Activated CD4-positive, alpha-beta T cell treated with anti-CD3 and anti-CD28 coated beads, Interleukin-2, amount 50 U/mL, for 4 hours (primary cell): ENCODE measurements around the gene COX5B.
"Not testable (repeated sequence)": the region's sequence is repeated elsewhere in the genome, so short reads cannot be mapped to it uniquely, and the experiment has no call there.

ENCODE experiments used
- DNase-seq, 2 experiments: peaks; one replicate each; pipeline ENCODE4 v3.0.0-alpha.2; 2020

COX5B gene

GRCh38 chr2:97654791-97655190 is 8.9 kb downstream of the COX5B start:
- DNase-seq: no peak

DNA sequence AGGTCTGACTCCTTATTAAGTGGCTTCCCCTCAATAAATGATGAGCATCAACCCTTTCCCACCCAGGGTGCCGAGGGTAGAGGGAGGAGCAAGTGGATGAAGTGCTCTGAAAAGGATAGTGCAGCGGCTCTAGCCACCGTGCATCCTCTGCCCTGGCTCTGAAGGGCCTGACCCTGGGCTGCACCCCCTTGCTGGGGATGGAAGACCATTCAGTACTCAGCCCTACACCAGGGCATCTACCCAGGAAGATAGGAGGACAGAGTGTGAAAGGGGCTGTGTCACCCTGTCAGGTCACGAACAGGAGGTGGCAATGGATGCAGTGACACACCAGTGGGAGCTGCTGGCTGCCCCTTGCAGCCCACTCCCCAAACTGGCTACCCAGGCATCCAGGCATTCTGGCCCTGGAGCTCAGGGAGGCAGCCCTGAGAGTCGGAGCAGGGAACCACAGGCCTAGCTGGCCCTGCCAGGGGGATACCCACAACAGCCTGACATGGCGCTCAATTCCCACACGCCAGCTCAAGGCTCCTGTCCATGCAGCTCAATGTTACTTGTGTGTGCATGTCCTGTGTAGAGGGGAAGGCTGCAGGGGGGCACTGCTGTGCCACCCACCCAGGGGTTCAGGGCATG is 10.4 kb downstream of the COX5B start:
- no peak for DNase-seq

DNA sequence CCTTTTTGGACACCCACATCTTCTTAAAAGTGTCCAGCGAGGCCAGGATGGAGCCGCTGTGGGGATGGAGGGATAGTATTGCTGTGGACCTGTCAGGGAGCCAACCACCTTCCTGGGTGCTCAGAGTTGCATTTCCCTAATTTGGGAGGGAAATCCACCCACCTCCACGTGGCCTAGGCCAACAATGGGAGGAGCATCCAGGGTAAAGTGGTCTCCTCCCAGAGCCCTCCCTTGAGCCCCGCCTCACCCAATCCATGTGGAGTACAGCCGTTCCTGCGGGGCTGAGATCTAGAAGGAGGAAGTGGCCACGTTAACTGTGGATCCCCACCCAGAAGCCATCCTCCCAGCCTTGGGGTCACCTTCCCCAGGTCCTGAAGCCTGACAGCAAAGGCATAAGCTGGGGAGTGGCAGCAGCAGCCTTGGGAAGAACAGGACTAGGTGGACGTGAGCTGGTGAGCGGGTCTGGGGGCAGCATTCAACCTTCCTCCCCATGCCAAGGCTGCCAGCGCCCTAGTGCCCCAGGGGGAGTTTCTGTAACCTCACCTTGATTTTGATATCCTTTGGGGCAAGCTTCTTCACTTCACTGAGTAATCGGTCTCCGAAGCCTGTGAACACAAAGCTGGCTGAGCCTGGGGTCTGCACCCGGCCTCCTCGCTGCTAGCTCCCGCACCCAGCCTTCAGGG is 11.2 kb downstream of the COX5B start:
- no peak for DNase-seq

DNA sequence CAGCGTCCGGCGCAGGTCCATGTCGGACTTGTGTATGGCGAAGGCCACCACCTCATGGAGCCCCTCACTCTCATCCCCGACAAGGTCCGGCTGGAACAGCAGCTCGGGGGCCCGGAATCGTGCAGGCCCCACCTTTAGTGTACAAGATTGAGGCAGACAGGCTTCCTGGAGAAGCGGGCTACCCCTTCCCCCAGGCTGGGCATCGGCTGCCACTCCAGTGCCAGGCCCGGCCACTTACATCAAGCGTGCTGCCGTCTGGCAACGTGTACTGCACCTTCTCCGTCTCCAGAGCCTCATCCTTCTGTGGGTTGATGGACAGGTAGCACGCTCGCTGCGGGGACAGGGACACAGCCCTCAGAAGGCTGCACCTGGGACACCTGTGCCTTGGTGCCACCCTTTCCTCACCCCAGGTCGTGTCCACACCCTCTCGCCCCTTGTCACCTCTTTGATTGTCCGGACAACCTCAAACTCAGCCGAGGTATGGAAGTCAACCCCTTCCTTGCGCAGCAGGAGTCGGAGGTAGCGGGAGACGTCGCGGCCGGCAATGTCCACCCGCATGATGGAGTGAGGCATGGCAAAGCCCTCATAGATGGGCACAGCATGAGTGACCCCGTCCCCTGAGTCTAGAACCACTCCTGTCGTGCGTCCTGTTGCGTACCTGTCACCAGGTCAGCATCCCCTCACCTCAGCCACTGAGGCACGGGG is 12.3 kb downstream of the COX5B start:
- DNase-seq: no peak

- DNase-seq: no peak
Observed at GRCh38 chr2:97658691-97659157, 12.9 kb downstream of the COX5B start.

DNA sequence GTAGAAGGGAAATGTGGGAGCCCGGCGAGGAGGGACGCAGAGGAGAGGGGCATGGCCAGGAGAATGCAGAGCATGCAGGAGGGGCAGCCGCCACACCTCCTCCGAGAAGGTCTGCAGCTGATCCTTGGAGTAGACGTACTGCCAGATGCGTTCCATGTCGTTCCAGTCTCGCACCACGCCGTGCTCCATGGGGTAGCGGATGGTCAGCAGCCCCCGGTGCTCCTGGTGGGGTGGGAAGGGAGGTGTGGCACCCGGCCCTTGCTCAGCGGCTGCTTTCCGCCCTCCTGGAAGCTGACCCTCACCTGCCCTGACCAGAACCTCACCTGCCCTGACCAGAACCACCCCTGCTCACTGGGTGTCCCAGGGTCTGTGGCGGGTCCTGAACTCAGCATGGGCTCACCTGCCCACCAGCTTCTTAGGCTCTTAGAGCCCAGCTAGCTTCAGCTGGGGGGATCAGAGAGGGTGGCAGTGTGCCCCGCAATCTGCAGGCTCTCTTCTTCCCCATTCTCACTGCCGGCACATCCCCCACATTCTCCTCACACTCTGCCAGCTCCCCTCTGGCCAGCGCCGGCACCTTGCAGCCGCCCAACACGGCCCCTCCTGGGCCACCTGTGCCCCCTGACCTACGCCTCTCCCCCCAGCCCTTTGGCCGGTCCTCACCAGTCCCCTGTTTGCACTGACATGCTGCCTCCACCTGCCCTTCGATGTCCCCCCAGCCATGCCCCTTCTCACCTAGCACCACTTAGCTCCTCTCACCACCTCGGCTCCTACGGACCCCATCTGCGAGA is 13.6 kb downstream of the COX5B start:
- DNase-seq: no peak

DNA sequence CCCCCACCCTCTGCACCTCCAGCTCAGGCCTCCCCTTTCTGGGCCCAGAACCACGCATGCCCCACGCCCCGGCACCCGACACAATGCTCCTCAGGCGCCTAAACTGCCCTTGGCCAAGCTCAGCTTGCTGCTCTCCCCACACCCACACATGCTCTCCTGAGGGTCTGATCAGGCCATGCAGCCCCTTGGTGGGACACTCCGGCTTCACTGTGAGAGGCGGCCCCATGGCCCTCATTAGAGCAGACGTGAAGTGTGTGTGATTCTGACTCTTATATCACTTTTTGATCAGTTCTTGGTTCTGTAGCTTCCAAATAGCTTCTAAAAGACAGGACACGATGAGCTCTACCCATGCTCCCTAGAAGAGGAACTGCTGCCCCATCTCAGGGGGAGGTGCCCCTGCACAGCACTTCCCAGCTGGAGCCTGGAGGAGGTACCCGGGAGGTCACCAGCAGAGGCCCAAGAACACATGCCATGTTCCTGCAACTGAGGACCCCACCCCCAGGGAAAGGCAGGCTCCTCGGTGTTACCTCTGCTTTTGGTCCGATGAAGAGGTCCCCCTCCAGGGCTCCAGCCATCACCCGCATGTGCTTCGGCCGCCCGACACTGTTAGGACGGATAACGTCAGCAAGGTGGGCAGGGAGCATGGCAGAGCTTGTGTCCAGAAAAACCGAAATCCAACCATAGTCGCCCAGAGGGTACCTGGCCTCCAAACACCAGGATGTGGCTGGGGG is 14.3 kb downstream of the COX5B start:
- DNase-seq: no peak

- no peak for DNase-seq
Observed at GRCh38 chr2:97660775-97661389, 15.0 kb downstream of the COX5B start.

GRCh38 chr2:97661927-97662326 is 16.1 kb downstream of the COX5B start:
- no peak for DNase-seq

DNA sequence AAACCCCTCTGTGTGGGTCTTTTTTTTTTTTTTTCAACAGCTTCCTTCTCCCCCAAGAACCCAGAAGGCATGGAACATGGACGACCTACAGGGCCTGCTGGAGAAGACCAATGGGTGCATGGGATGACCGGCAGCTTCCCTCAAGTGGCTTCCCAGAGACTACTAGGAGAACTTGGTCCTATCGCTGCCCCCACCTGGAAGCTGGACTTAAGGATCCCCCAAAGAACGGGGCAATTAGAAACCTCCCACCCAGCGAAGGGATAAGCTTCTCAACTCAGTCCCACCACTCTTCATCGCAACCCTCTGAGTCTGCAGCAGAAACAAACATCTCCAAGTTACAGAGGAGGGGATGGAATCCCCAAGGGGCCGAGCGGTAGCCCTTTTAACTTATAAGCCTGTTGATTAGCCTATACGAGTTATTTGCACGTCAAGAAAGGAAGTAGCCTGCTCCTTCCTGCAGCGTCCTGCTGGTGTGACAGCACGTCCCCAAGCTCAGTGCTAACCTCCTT is 16.6 kb downstream of the COX5B start:
- no peak for DNase-seq

- peak; percentile 73 to 79 for DNase-seq
Observed at GRCh38 chr2:97662895-97663625, 17.2 kb downstream of the COX5B start.

DNA sequence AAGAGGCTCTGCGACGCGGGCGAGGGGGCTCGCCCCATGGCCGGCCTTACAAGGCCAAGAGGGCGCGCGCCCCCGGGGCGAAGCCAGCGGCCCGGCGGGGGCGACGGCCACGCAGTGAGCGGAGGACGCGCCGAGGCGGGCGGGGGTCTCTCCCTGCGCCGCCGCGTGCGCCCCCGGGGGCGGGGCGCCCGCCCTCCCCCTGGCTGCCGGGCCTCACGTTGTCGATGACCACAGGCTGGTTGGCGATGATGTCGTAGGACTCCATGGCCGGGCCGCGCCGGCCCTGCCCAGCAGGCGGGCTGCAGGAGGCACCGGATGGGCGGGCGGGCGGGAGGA is 17.7 kb downstream of the COX5B start:
- no peak for DNase-seq

DNA sequence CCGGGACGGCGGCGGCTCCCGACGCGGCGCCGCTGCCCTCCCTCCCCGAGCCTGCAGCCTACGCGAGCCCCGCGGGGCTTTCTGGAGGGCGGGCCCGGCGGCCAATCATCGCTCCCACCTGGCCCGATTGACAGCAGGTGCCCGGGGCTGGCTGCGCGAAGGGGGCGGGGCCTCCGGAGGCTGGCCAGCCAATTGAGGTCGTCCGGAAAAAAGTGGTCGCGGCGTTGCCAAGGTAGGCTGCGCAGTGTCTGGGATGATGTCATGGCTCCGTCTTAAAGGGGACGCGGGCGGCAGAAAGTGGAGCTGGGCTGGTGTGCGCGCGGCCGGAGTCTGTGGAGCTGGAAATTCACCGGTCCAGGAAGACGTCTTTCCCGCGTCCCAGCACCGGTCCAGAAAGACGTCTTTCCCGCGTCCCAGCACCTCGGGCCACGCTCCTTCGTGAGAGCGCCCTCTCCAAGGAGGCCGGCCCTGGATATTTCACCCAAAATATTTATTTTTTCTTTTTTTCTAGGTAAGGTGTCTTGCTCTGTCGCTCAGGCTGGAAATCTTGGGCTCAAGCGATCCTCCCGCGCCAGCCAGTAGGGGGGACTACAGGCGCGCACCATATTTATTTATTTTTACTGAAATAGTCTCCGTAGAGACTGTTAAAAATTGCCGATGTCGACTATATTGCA is 18.2 kb downstream of the COX5B start, which contains the start of gene ACTR1B:
Gene ACTR1B (minus strand): TSS at position 83 of the 674 bp plus-strand sequence. CDS start 154 bp downstream, outside the sequence.
- DNase-seq: peak; percentile 96 to 97

GRCh38 chr2:97664636-97664970 is 18.7 kb downstream of the COX5B start:
- DNase-seq: no peak

GRCh38 chr2:97669448-97669847 is 23.6 kb downstream of the COX5B start, which contains the start of gene C2orf92:
C2orf92 (plus strand) TSS chr2:97669713; CDS start chr2:97669789, 76 bp downstream.
- no peak for DNase-seq

DNA sequence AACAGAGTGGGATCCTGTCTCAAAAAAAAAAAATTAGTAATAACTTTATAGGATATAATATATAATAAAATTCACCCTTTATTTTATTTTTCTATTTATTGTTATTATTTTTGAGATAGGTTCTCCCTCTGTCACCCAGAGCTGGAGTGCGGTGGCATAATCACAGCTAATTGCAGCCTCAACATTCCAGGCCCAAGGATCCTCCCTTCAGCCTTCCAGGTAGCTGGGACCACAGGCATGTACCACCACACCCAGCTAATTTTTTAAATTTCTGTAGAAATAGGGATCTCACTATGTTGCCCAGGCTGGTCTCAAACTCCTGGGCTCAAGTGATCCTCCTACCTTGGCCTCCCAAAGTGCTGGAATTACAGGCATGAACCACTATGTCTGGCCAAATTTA is 24.6 kb downstream of the COX5B start:
- DNase-seq: no peak

GRCh38 chr2:97671526-97671925 is 25.7 kb downstream of the COX5B start:
- DNase-seq: no peak

DNA sequence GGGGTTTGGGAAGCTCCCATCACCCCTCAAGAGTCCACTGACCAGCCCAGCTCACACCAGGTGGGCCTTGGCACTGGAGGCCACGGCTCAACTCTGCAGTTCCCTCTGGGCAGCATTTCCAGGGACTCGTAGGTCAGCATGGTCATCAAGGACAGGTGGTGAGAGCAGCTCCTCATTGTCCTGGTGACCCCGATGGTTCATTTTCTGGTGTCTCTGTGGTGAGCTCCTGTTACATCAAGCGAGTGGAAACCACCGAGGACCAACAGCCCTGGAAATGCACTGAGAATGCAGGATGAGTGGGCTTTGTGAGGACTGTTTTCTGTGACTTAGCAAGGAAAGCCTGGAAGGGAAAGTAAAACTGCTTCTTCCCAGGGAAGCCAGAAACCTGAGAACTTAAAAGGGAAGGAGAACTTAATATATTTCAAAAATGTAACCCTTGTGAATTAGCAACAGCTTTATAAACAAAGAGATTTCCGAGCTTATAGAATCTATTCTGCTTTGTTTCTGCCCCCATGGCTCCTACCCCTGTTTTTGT is 26.8 kb downstream of the COX5B start:
- DNase-seq: not testable (repeated sequence)

DNA sequence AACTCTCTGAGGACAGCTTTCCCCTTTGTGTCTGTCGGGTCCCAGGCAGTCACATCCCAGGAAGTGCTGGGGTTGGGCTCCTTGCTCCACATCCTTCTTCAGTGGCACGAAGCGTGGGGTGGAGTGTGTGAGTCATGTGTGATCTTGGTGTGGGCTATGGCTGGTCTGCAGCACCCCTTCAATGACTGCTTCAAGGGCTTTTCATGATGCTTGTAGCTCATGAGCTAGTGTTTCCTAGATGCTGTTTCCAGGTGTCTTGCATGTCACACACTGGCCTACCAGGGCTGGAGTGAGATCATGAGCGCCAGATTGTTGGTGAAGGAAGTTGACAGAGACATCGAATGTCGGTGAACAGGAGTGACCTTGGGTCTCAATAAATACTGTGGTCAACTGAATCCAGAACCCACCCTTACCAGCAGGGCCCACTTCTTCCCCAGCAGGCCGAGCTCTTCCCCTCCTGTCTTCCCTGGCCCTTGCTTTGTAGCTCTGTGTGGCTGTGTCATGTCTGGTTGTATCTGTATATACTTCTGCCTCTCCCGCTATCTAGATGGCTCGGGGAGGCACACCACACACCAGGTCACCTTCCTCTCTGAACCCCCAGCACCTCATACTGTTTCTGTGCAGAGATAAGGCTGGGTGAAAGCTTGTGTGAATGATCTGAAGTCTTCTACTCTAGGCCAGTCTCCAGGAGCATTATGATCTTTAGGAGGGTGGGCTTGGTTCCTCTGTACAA is 27.5 kb downstream of the COX5B start:
- no peak for DNase-seq

DNA sequence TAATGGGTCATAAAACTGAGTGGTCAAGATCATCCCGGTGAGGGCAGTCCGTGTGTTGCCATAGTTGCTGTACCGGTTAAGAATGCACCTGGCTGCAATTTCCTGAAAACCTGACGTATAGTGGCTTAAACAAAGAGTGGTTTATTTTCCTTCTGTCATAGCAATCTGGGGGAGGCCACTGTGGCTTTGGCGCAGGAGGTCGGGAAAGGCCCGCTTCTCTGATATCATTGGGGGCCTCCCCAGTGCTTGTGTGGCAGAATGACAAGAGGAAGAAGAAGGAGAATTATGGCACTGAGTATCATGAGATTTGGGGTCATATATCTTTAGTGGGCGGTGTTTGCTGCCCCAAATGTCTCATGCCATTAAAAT is 28.0 kb downstream of the COX5B start:
- no peak for DNase-seq
